Measurements from ENCODE around the gene PLEKHM3. TPM values are rescaled to one million over a fixed set of nuclear protein-coding genes. Genes with fewer than 3 reads are reported as not detected.

The PLEKHM3 gene
- polyA plus RNA-seq, 2 of the 4 experiments (the other 2 are of a cell fraction): 2.9 to 6.5 TPM

- DNase-seq (ENCODE audit: low read depth in 1 of 2, low spot score in 1 of 2) (no peak), FAIRE-seq (peak; percentile 13), ATAC-seq (no peak)
- Histone ChIP-seq H3K4me3 (no peak overlapping the region), H3K4me1 (peaks cover 18% of the 10 kb centered on the region), H3K4me2 (no peak overlapping the region), H3K9me3 (no peaks in the 10 kb centered on the region), H3K27ac (no peak overlapping the region)
- TF ChIP-seq HOXA7 (CRISPR knock-in tag; IDR thresholded peaks at IDR 0.05): no peak
- TF ChIP-seq HOXB5 (CRISPR knock-in tag; IDR thresholded peaks at IDR 0.05): peak; percentile 50; the same call in 1 of the 2 replicates
- ChIA-PET CTCF (interaction anchor here (0.7 kb wide), 1 partner anchor 67 kb away, joined by 3 read pairs; no protein-coding TSS in a partner anchor), POLR2A (no interaction called here)
- 86% methylated on average over 6 of the region's 6 CpGs for WGBS (ENCODE audit: missing lambda C conversion rate)
Observed at GRCh38 chr2:207914716-207915115, 110.6 kb downstream of the PLEKHM3 start.

GRCh38 chr2:207913772-207914358 is 111.5 kb downstream of the PLEKHM3 start:
- 90% methylated on average over 14 of the region's 14 CpGs for WGBS (ENCODE audit: missing lambda C conversion rate)
- POLR2A ChIA-PET: no interaction called here
- no peak for ATAC-seq
- no peak for DNase-seq (ENCODE audit: low read depth in 1 of 2, low spot score in 1 of 2)
- CTCF ChIA-PET: interaction anchor here (1.1 kb wide), 1 partner anchor 127 kb away, joined by 3 read pairs; no protein-coding TSS in a partner anchor
- no peak overlapping the region for H3K4me2 ChIP-seq
- no peak for FAIRE-seq
- no peak overlapping the region for H3K4me3 ChIP-seq
- H3K4me1 ChIP-seq: peaks cover 12% of the 10 kb centered on the region
- no peaks in the 10 kb centered on the region for H3K9me3 ChIP-seq
- no peak overlapping the region for H3K27ac ChIP-seq
- TF ChIP-seq CEBPB (IDR thresholded peaks at IDR 0.05): no peak
- no peak for TF ChIP-seq NR3C1 (IDR thresholded peaks at IDR 0.05)
- TF ChIP-seq HMGXB4 (CRISPR knock-in tag; IDR thresholded peaks at IDR 0.05; ENCODE audit: borderline replicate concordance): no peak
- no peak for TF ChIP-seq GATA3 (IDR thresholded peaks at IDR 0.05; ENCODE audit: borderline replicate concordance)
- TF ChIP-seq HES2 (IDR thresholded peaks at IDR 0.05): no peak
- no peak for TF ChIP-seq ATOH8 (CRISPR knock-in tag; IDR thresholded peaks at IDR 0.05; ENCODE audit: low read depth)
- no peak for TF ChIP-seq RAD21 (conservative IDR thresholded peaks at IDR 0.05 in 1 of 2, IDR thresholded peaks at IDR 0.05 in 1 of 2)
- no peak for TF ChIP-seq HDAC2 (IDR thresholded peaks at IDR 0.05)
- TF ChIP-seq MYC (IDR thresholded peaks at IDR 0.05; ENCODE audit: borderline replicate concordance, low read length): no peak
- TF ChIP-seq CHD4 (IDR thresholded peaks at IDR 0.05; ENCODE audit: borderline replicate concordance): no peak
- no peak for TF ChIP-seq RCOR1 (IDR thresholded peaks at IDR 0.05; ENCODE audit: low read depth, low read length)
- TF ChIP-seq ZSCAN20 (CRISPR knock-in tag; IDR thresholded peaks at IDR 0.05): no peak
- TF ChIP-seq CBX2 (IDR thresholded peaks at IDR 0.05; ENCODE audit: borderline replicate concordance, low read depth): no peak
- no peak for TF ChIP-seq POLR2AphosphoS2 (conservative IDR thresholded peaks at IDR 0.05; ENCODE audit: low read length)
- no peak for TF ChIP-seq PBX3 (IDR thresholded peaks at IDR 0.05)
- no peak for TF ChIP-seq SREBF2 (IDR thresholded peaks at IDR 0.05)
- TF ChIP-seq POLR2A (IDR thresholded peaks at IDR 0.05; ENCODE audit: low read length): no peak
- TF ChIP-seq EHMT2 (IDR thresholded peaks at IDR 0.05; ENCODE audit: low read depth): no peak
- no peak for TF ChIP-seq EHF (CRISPR knock-in tag; IDR thresholded peaks at IDR 0.05)

GRCh38 chr2:207911856-207912255 is 113.5 kb downstream of the PLEKHM3 start:
- ChIA-PET POLR2A (no interaction called here), CTCF (no interaction called here)
- FAIRE-seq: no peak
- H3K27ac ChIP-seq: no peak overlapping the region
- 70% methylated on average over 3 of the region's 3 CpGs for WGBS (ENCODE audit: missing lambda C conversion rate)
- DNase-seq (ENCODE audit: low read depth in 1 of 2, low spot score in 1 of 2): no peak
- H3K4me3 ChIP-seq: no peak overlapping the region
- H3K9me3 ChIP-seq: no peaks in the 10 kb centered on the region
- H3K4me2 ChIP-seq: no peak overlapping the region
- no peak for ATAC-seq
- H3K4me1 ChIP-seq: peaks cover 14% of the 10 kb centered on the region
- no peak for TF ChIP-seq BCL3 (IDR thresholded peaks at IDR 0.05)
- TF ChIP-seq HDAC2 (IDR thresholded peaks at IDR 0.05): no peak
- TF ChIP-seq RCOR1 (IDR thresholded peaks at IDR 0.05; ENCODE audit: low read depth, low read length): no peak
- TF ChIP-seq REST (IDR thresholded peaks at IDR 0.05): no peak
- TF ChIP-seq MYC (IDR thresholded peaks at IDR 0.05; ENCODE audit: borderline replicate concordance, low read length): no peak
- TF ChIP-seq GATA3 (IDR thresholded peaks at IDR 0.05; ENCODE audit: borderline replicate concordance): no peak
- TF ChIP-seq MAFK (IDR thresholded peaks at IDR 0.05; ENCODE audit: partially characterized antibody): no peak
- no peak for TF ChIP-seq KDM1A (IDR thresholded peaks at IDR 0.05; ENCODE audit: low read depth)

Data from A549 (cell line).